Measurements from ENCODE around the gene NADSYN1. TPM values are rescaled to one million over a fixed set of nuclear protein-coding genes. Genes with fewer than 3 reads are reported as not detected.

NADSYN1 gene
- total RNA-seq, 1 experiment from 2014 or later = 91.3 TPM

DNA sequence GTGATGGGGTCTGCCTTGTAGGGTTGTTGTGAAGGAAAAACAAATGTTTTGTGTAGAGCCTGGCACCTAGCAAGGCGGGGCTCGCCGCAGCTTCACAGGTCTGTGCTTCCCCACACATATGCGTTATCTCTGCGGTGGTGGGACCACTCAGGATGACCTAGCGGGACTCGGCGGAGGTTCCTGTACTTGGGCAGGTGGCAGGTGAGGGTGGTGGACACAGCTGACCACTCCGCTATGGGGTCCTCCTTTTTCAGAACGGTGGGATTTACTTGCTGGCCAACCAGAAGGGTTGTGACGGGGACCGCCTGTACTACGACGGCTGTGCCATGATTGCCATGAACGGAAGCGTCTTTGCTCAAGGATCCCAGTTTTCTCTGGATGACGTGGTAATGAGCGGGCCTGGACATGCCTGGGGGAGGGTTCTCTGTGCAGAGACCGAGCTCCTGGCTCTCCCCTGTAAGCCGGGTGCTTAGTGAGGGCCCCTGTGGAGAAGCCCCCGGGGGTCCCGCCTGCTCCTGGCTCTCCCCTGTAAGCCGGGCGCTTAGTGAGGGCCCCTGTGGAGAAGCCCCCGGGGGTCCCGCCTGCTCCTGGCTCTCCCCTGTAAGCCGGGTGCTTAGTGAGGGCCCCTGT lies 21.3 kb downstream of the NADSYN1 start:
- POLR2A ChIA-PET = no interaction called here
- H3K27ac Mint-ChIP-seq (ENCODE audit: unreplicated experiment) = no peak overlapping the region

DNA sequence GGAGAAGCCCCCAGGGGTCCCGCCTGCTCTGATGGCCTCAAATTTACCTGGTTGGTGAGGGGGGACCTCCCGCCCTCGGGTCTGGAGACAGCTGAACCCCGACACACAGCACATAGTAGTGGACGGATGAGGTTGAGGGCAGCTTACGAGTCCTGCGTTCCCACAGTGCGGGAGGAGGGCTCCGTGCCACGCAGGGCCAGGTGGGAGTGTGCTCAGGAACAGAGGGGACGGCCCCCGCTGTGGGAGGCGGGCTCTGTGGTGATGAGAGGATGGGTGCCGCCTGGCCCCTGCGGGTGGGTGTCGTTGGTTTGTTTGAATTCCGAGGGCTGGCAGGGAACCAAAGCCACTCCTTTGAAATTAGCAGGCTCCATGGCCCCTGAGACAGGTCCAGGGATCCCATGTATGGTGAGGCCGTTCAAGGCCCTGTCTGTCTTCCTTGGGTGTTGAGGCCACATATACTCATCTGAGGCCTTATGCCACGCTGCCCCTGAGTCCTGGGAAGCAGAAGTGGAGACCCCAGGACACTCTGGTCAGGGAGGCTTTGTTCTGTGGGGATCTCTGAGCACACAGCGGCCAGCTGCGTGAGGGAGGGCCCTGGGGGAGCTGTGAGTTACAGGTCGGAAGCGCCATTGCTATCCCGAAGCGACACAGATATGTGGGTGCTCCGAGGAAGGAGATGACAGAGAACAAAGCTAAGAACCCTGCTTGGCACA lies 21.9 kb downstream of the NADSYN1 start:
- no peak for DNase-seq
- Mint-ChIP-seq H3K27ac (ENCODE audit: unreplicated experiment) (no peak overlapping the region), H3K27me3 (ENCODE audit: insufficient read depth, unreplicated experiment) (no peaks in the 10 kb centered on the region), H3K36me3 (ENCODE audit: insufficient read depth, unreplicated experiment) (peaks cover 67% of the 10 kb centered on the region), H3K4me3 (ENCODE audit: unreplicated experiment) (no peak overlapping the region), H3K9me3 (ENCODE audit: unreplicated experiment) (no peaks in the 10 kb centered on the region), H3K4me1 (ENCODE audit: low read depth, unreplicated experiment) (peaks cover 28% of the 10 kb centered on the region)
- H3K27me3 ChIP-seq (replicated peaks; ENCODE audit: control insufficient read depth, insufficient read depth, low read length) = no peaks in the 10 kb centered on the region
- BruUV-seq (replicated peaks) = no TSS peak
- CTCF ChIA-PET = no interaction called here
- H3K9me3 ChIP-seq = no peaks in the 10 kb centered on the region
- peaks cover 22% of the 10 kb centered on the region for H3K4me1 ChIP-seq
- H3K36me3 ChIP-seq (ENCODE audit: control insufficient read depth, insufficient read depth, low read length) = peaks cover 10% of the 10 kb centered on the region; the same call in 1 of the 2 replicates
- POLR2A ChIA-PET = no interaction called here
- TF ChIP-seq, protein P1, sequence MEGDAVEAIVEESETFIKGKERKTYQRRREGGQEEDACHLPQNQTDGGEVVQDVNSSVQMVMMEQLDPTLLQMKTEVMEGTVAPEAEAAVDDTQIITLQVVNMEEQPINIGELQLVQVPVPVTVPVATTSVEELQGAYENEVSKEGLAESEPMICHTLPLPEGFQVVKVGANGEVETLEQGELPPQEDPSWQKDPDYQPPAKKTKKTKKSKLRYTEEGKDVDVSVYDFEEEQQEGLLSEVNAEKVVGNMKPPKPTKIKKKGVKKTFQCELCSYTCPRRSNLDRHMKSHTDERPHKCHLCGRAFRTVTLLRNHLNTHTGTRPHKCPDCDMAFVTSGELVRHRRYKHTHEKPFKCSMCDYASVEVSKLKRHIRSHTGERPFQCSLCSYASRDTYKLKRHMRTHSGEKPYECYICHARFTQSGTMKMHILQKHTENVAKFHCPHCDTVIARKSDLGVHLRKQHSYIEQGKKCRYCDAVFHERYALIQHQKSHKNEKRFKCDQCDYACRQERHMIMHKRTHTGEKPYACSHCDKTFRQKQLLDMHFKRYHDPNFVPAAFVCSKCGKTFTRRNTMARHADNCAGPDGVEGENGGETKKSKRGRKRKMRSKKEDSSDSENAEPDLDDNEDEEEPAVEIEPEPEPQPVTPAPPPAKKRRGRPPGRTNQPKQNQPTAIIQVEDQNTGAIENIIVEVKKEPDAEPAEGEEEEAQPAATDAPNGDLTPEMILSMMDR (IDR thresholded peaks at IDR 0.05; ENCODE audit: insufficient read depth in 1 of 2, low read depth in 1 of 2, low read length in 1 of 2, severe bottlenecking in 1 of 2, unreplicated experiment in 1 of 2) = no peak
- no peak overlapping the region for H3K4me3 ChIP-seq (ENCODE audit: low read depth, low read length)
- intact Hi-C loops (cut with micrococcal nuclease; ENCODE audit: unreplicated experiment) = no loop called here

More for the DNA sequence above, 21.3 kb downstream of the NADSYN1 start:
- H3K27me3 Mint-ChIP-seq (ENCODE audit: insufficient read depth, unreplicated experiment) = no peaks in the 10 kb centered on the region
- no peak for DNase-seq
- Histone ChIP-seq H3K27me3 (replicated peaks; ENCODE audit: control insufficient read depth, insufficient read depth, low read length) (no peaks in the 10 kb centered on the region), H3K9me3 (peaks cover under 1% of the 10 kb centered on the region), H3K4me3 (ENCODE audit: low read depth, low read length) (no peak overlapping the region), H3K36me3 (ENCODE audit: control insufficient read depth, insufficient read depth, low read length) (peaks cover 10% of the 10 kb centered on the region; the same call in 1 of the 2 replicates), H3K4me1 (peaks cover 23% of the 10 kb centered on the region)
- CTCF ChIA-PET = no interaction called here
- peaks cover under 1% of the 10 kb centered on the region for H3K9me3 Mint-ChIP-seq (ENCODE audit: unreplicated experiment)
- TF ChIP-seq, protein P1 (IDR thresholded peaks at IDR 0.05; ENCODE audit: insufficient read depth in 1 of 2, low read depth in 1 of 2, low read length in 1 of 2, severe bottlenecking in 1 of 2, unreplicated experiment in 1 of 2) = no peak
- no TSS peak for BruUV-seq (replicated peaks)
- peaks cover 24% of the 10 kb centered on the region for H3K4me1 Mint-ChIP-seq (ENCODE audit: low read depth, unreplicated experiment)
- intact Hi-C loops (cut with micrococcal nuclease; ENCODE audit: unreplicated experiment) = no loop called here
- no peak overlapping the region for H3K4me3 Mint-ChIP-seq (ENCODE audit: unreplicated experiment)
- H3K36me3 Mint-ChIP-seq (ENCODE audit: insufficient read depth, unreplicated experiment) = peaks cover 60% of the 10 kb centered on the region

- TF ChIP-seq, protein P1 (IDR thresholded peaks at IDR 0.05; ENCODE audit: insufficient read depth in 1 of 2, low read depth in 1 of 2, low read length in 1 of 2, severe bottlenecking in 1 of 2, unreplicated experiment in 1 of 2) = no peak
- H3K4me3 ChIP-seq (ENCODE audit: low read depth, low read length) = no peak overlapping the region
- POLR2A ChIA-PET = no interaction called here
- intact Hi-C loops (cut with micrococcal nuclease; ENCODE audit: unreplicated experiment) = no loop called here
- no TSS peak for BruUV-seq (replicated peaks)
- Mint-ChIP-seq H3K27me3 (ENCODE audit: insufficient read depth, unreplicated experiment) (no peaks in the 10 kb centered on the region), H3K36me3 (ENCODE audit: insufficient read depth, unreplicated experiment) (peaks cover 71% of the 10 kb centered on the region), H3K27ac (ENCODE audit: unreplicated experiment) (no peak overlapping the region), H3K4me3 (ENCODE audit: unreplicated experiment) (no peak overlapping the region), H3K9me3 (ENCODE audit: unreplicated experiment) (no peaks in the 10 kb centered on the region), H3K4me1 (ENCODE audit: low read depth, unreplicated experiment) (peaks cover 28% of the 10 kb centered on the region)
- no peaks in the 10 kb centered on the region for H3K27me3 ChIP-seq (replicated peaks; ENCODE audit: control insufficient read depth, insufficient read depth, low read length)
- no peak for DNase-seq
- CTCF ChIA-PET = no interaction called here
- H3K36me3 ChIP-seq (ENCODE audit: control insufficient read depth, insufficient read depth, low read length) = peaks cover 12% of the 10 kb centered on the region; the same call in 1 of the 2 replicates
- H3K9me3 ChIP-seq = no peaks in the 10 kb centered on the region
- H3K4me1 ChIP-seq = peaks cover 22% of the 10 kb centered on the region
Observed at GRCh38 chr11:71476031-71476430, 23.0 kb downstream of the NADSYN1 start.

Data from Caco-2 (cell line).